Epidermal melanocyte (primary cell): ENCODE measurements around the gene BORA.
"Not testable (repeated sequence)": the region's sequence is repeated elsewhere in the genome, so short reads cannot be mapped to it uniquely, and the experiment has no call there.

ENCODE experiments used
- DNase-seq: peaks from one replicate; pipeline ENCODE4 v3.0.0; 2011; ENCODE audit warnings: low spot score; ENCODE audit not compliant: insufficient read length

BORA gene

DNA sequence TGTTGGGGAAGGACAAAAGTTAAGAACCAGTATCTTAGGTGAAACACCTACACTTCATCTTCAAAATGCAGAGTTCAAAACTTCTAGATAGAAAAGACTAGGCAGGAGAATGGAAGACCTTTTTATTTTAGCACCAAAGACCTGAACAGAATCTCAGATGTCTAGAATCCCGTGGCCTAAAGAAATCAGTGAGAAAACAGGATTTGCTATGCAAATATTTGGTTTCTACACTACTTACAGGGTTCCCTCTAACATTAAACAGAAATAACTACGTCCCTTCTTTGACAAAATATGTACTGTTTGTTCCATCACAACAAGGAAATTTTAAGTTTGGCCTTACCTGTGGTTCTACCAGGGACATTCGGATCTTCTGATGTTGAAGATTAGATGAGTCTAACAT, 32.5 kb downstream of the BORA start:
- DNase-seq = no peak

DNA sequence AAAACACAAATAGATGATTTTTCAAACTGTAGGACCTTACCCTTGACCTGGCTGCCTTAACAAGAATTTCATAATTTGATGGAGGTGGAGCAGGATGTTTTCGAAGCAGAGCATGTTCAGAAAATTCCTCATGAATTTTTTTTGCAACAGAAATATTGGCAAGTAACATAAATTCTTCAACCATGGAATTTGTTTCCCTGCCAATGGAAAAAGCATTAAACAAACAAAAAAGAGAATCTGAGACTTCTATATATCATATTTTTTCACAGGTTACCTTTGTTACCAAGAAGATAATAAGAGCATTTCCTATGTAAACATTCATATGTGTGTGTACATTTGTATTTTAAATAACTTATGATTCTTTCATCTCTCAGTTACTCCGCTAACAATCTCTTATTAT, 35.7 kb downstream of the BORA start:
- no peak for DNase-seq

DNA sequence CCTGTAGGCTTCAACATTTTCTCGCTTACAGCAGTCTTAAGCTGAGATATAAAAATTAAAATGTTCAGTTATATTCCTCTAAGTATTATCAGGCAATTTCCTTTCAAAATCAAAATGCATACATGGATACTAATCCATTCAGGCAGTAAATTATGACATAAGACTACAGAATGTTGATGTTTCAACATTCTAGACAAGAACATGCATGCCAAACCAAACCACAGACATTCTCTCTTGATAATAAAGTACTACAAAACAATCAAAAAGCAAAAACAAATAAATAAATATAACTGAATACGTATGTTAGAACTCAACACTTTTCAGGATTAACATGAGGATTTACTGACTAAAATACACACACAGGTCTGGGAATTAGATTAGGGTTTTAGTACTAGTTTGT, 46.3 kb downstream of the BORA start:
- no peak for DNase-seq

DNA sequence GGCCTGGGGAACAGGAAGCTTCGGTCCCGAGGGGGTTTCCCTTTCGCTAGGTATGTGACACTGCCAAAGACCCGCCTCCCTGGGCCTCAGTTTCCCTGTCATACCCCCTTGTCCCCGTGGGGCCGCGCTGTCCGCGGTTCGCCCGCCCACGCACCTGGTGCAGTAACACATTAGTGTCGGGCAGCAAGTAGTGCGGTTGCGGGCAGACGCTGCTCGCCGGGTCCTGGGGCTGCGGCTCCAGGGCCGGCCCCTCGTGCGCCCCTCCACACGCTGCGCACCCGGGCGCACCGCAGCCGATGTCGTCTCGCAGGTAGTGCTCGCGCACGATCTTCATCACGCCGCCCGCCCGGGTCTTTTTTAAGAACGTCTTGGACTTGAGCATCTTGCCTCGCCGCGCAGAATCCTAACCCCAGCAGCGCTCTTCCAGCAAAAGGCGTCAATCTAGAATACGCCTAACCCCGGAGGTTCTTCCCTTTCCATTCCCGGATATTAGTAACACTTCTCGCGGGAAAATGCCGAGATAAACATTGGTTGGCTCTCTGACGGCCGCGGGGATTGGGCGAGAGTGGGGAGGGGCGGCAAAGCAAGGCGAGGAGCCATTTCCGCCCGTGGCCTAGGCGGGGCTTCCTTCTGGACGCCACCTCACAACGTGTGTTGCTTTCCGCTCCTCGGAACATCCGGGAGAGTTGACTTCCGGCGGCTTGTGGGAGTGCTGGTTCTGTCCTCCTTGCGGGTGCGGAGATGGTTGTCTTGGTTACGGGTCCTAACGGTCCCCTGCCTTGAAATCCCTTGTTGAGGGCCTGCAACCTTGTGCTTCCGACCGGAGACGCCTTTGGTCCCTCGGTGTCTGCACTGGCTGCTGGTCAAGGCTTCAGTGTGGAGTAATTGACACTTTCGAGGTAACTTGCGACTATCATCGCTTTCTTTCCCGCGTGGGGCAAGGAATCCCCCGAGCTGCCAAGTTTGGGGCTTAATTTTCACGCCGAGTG, 54.0 kb downstream of the BORA start, which contains the start of the genes DIS3 and PIBF1:
Gene DIS3, minus strand, starts transcription at position 450 of the 989 bp plus-strand sequence. Its CDS starts 68 bp downstream, at position 382.
Gene PIBF1, plus strand, starts transcription at position 683 of the 989 bp plus-strand sequence. CDS start 1,337 bp downstream, outside the sequence.
- DNase-seq = peak; percentile 93

DNA sequence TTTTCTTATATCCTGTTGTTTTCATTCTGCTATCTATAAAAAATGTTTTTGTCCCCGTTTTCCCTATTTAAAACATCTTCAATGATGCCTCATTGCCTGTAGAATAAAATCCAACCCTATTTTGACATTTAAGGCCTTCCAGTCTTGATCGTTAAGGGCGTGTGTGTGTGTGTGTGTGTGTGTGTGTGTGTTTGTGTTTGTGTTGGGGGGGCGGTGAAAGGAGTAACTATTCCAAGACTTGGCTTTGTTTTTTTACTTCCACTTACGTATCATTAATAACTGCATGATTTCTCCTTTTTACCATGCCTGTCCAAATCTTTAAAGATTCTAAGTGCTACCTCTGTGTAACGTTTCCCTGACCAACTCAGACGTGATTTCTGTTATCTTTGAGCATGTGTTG, 55.0 kb downstream of the BORA start:
- DNase-seq = no peak

DNA sequence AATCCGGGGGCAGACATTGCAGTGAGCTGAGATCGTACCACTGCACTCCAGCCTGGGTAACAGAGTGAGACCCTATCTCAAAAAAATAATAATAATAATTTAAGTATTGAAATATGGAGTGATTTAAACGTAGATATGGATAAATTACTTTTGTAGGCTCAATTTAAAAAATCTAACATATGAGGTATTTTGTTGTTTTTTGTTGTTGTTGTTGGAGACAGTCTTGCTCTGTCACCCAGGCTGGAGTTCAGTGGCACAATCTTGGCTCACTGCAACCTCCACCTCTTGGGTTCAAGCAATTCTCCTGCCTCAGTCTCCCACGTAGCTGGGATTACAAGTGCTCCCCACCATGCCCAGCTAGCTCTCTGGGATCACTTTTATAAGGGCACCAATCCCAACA, 57.0 kb downstream of the BORA start:
- not testable (repeated sequence) for DNase-seq

DNA sequence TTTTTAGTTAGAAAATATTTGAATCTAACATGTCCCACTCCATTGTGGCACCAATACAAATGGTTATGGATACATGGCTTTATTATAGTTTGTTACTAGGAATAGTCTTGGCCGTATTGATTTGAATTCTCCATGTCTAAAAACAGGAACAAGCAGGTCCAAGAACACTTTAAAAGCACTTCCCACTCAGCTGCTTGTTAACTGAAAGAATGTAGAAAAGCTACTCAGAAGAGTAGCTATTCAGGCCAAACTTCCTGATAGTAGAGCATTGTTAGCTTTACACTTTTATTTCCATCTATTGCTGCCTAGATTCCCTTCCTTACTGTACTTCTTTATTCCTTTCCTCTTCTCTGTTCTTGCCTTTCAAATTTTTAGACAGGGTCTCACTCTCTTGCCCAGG, 61.1 kb downstream of the BORA start:
- DNase-seq = no peak

DNA sequence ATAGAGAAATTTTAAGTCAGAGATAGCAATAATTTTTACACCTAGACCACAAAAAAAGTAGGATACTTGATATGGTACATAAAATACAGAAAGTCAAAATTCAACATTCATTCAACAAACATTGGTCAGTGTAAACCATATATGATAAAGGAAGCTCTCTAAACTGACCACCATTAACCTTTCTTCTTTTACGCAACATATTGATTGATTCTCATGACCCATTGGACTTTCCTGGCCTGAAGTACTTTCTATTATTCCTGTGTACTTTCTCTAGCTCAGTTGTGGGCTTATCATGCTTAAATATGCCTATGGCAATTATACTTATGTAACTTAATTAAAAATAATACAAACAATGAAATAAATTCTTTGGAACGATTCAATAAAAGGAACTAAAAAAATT, 64.9 kb downstream of the BORA start:
- DNase-seq = no peak

DNA sequence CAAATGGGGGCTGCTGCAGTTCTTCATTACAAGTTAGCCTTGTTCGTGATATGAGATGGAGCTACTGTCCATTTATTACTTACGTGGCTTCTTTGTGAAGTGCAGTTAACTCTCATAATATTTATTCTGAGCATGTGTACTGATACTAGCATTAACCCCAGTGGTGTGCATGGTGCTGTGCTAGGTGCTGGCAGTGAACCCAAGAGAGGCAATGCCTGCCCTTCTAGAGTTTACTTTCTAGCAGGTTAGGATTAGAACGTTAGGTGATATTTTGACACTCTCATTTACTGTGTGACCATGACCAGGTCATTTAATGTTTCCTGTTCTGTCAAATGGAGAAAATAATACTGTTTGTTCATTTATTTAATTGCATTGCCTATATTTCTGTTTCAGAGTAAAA, 71.1 kb downstream of the BORA start:
- DNase-seq = no peak

DNA sequence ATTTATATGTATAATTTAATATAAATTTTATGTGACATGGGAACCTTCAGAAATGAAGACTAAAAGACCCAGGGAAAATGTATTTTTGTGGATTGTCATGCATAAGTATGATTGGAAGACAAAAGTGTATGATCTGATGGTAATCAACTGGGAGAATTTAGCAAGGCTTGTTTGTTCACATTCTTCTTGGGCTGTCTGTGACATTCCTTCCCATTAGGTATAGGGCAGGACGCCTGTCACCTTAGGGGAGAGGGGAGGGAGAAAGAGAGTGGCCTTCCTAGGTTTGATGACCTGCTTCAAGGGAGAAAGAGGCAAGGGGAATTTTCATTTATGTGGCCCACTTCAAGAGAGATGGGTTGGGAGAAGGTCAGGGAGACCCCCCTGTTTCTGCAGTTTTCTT, 76.6 kb downstream of the BORA start:
- DNase-seq = no peak
